Endothelial cell of umbilical vein (primary cell): Measurements from ENCODE around the gene USP12. TPM values are rescaled to one million over a fixed set of nuclear protein-coding genes. Genes with fewer than 3 reads are reported as not detected.

ENCODE experiments used
- BruUV-seq: library from RNA; stranded (reverse); fragments of 400-500 nt; replicated peaks from 2 replicates; lab custom pipeline; 2021; lab: Mats Ljungman, UMichigan
- CTCF ChIA-PET: fragments of 300-600, 350-600 bp; sonication (Branson Sonifier 250); formaldehyde crosslinking; loops from one replicate; lab custom pipeline; 2021; ENCODE audit warnings: antibody characterized with exemption, inconsistent platforms; lab: Charles Lee
- POLR2A ChIA-PET: fragments of 300-600, 350-600 bp; sonication (Branson Sonifier 250); formaldehyde crosslinking; loops from one replicate; lab custom pipeline; 2021; ENCODE audit warnings: antibody characterized with exemption, inconsistent platforms; lab: Charles Lee
- DNase-seq: peaks from one replicate; pipeline ENCODE4 v3.0.0-alpha.2; 2011; ENCODE audit warnings: low read depth, low spot score
- FAIRE-seq: peaks from 2 replicates; lab custom pipeline; 2011; peaks lifted over from hg19 to GRCh38; lab: Jason Lieb, UNC
- H2AFZ ChIP-seq: 2 replicates; pipeline ENCODE4 v1.6.0; 2012; ENCODE audit warnings: low read depth, low read length, control low read depth, inconsistent platforms
- H3K27ac ChIP-seq: 2 replicates; pipeline ENCODE4 v1.5.1; 2011; ENCODE audit warnings: low read depth, mild to moderate bottlenecking, control low read depth, low read length, moderate library complexity; ENCODE audit not compliant: insufficient read depth
- H3K27me3 ChIP-seq, 2 experiments: 2 replicates each; pipeline versions ENCODE4 v1.6.0 to v1.6.1; 2011; ENCODE audit warnings: low read length in 2 of 2, mixed read lengths in 1 of 2; ENCODE audit not compliant: control insufficient read depth in 2 of 2, insufficient read depth in 2 of 2
- H3K36me3 ChIP-seq, 2 experiments: 2 replicates in 1 of 2; 3 replicates in 1 of 2; pipeline ENCODE4 v1.5.1; 2011; ENCODE audit warnings: low read length in 2 of 2, mild to moderate bottlenecking in 1 of 2, moderate library complexity in 1 of 2; ENCODE audit not compliant: control insufficient read depth in 2 of 2, insufficient read depth in 2 of 2; ENCODE audit errors: extremely low read depth in 1 of 2
- H3K4me1 ChIP-seq: 3 replicates; pipeline ENCODE4 v1.5.1; 2011; ENCODE audit warnings: mild to moderate bottlenecking, low read length; ENCODE audit not compliant: control insufficient read depth, insufficient read depth; ENCODE audit errors: extremely low read depth
- H3K4me2 ChIP-seq: 2 replicates; pipeline ENCODE4 v1.6.1; 2011; ENCODE audit warnings: low read length, control low read depth, mixed read lengths; ENCODE audit not compliant: insufficient read depth
- H3K4me3 ChIP-seq, 3 experiments: fragments of 200-600 bp in 1 of 3; sonication (generic), shearing (Covaris generic) in 1 of 3; replicated peaks in 1 of 3; 2 replicates each; pipeline ENCODE4 v1.5.1; 2011 to 2016; ENCODE audit warnings: control low read depth in 3 of 3, low read length in 3 of 3, mild to moderate bottlenecking in 2 of 3, inconsistent platforms in 1 of 3, low read depth in 1 of 3, moderate library complexity in 1 of 3; ENCODE audit not compliant: insufficient read depth in 1 of 3
- H3K79me2 ChIP-seq: 2 replicates; pipeline ENCODE4 v1.6.0; 2012; ENCODE audit warnings: low read length, inconsistent platforms; ENCODE audit not compliant: control insufficient read depth, insufficient read depth
- H3K9ac ChIP-seq: replicated peaks from 2 replicates; pipeline ENCODE3; 2011; ENCODE audit warnings: low read length, control low read depth; ENCODE audit not compliant: insufficient read depth; ENCODE audit errors: extremely low read depth
- H3K9me1 ChIP-seq: replicated peaks from 3 replicates; pipeline ENCODE4 v1.6.0; 2011; ENCODE audit warnings: mild to moderate bottlenecking, low read length; ENCODE audit not compliant: control insufficient read depth, insufficient read depth; ENCODE audit errors: extremely low read depth
- H3K9me3 ChIP-seq: replicated peaks from 2 replicates; pipeline ENCODE4 v1.5.1; 2012; ENCODE audit warnings: low read length, inconsistent platforms; ENCODE audit not compliant: control insufficient read depth, insufficient read depth
- H4K20me1 ChIP-seq: replicated peaks from 2 replicates; pipeline ENCODE3; 2011; ENCODE audit warnings: mild to moderate bottlenecking, low read length; ENCODE audit not compliant: control insufficient read depth, insufficient read depth; ENCODE audit errors: extremely low read depth
- CTCF ChIP-seq, 2 donors: IDR thresholded peaks; 1 replicate in 1 of 2; 2 replicates in 1 of 2; pipeline ENCODE4 v1.5.1; 2011; ENCODE audit warnings: low read length in 2 of 2, mild to moderate bottlenecking in 2 of 2, moderate library complexity in 2 of 2, control low read depth in 1 of 2, inconsistent platforms in 1 of 2, low read depth in 1 of 2; ENCODE audit not compliant: insufficient read depth in 1 of 2; ENCODE audit errors: extremely low read depth in 1 of 2
- EZH2 ChIP-seq: IDR thresholded peaks from 2 replicates; pipeline ENCODE4 v1.6.1; 2012; ENCODE audit warnings: borderline replicate concordance, low read depth, mild to moderate bottlenecking, moderate library complexity, low read length, inconsistent platforms; ENCODE audit not compliant: severe bottlenecking
- FOS ChIP-seq: IDR thresholded peaks from 2 replicates; pipeline ENCODE4 v1.6.1; 2011; ENCODE audit warnings: mild to moderate bottlenecking, low read length, moderate library complexity, borderline replicate concordance; ENCODE audit not compliant: insufficient read depth
- GATA2 ChIP-seq: IDR thresholded peaks from 2 replicates; pipeline ENCODE4 v1.7.0; 2011; ENCODE audit warnings: low read depth, mild to moderate bottlenecking, moderate library complexity, mixed read lengths, low read length; ENCODE audit not compliant: insufficient read length, insufficient read depth
- JUN ChIP-seq: IDR thresholded peaks from 2 replicates; pipeline ENCODE4 v1.6.1; 2011; ENCODE audit warnings: borderline replicate concordance, low read depth; ENCODE audit not compliant: insufficient read length, insufficient read depth
- MAX ChIP-seq: IDR thresholded peaks from 2 replicates; pipeline ENCODE4 v1.6.1; 2011; ENCODE audit not compliant: insufficient read depth, insufficient read length
- MYC ChIP-seq: IDR thresholded peaks from one replicate; pipeline ENCODE4 v1.6.1; 2011; ENCODE audit warnings: mild to moderate bottlenecking, low read depth, low read length
- POLR2A ChIP-seq: IDR thresholded peaks from 2 replicates; pipeline ENCODE4 v1.6.1; 2012; ENCODE audit warnings: low read depth, mild to moderate bottlenecking, control low read depth, low read length
- POLR2AphosphoS5 ChIP-seq: IDR thresholded peaks from 2 replicates; pipeline ENCODE4 v1.6.1; 2012; ENCODE audit warnings: low read depth, mild to moderate bottlenecking, control low read depth, low read length, moderate library complexity; ENCODE audit not compliant: insufficient read depth
- dilution Hi-C: fragments of 300-500 bp; cut with MboI; formaldehyde crosslinking; loops from one replicate; pipeline ENCODE4 v1.15.0; 2019; ENCODE audit warnings: low sequenced_read_pairs; ENCODE audit not compliant: extremely low pct_ligation_motif_present
- intact Hi-C: fragments of 100-400 bp; cut with micrococcal nuclease; formaldehyde crosslinking; loops from one replicate; pipeline ENCODE4 v1.10.0; 2022
- polyA plus RNA-seq, 4 experiments: library from polyadenylated mRNA; depleted of rRNA in 3 of 4; stranded (reverse) in 3 of 4; unstranded in 1 of 4; fragments of >200 nt; gene quantifications; 2 replicates each; pipeline versions ENCODE4 v1.2.1 to v1.2.3, GENCODE V29; 2011 to 2012; ENCODE audit warnings: missing spikeins in 1 of 4
- total RNA-seq: library from RNA; stranded (reverse); gene quantifications from 2 replicates; pipeline ENCODE4 v1.2.3, GENCODE V29; 2021

USP12 gene
- total and polyA plus RNA-seq, 2 donors (not counting 3 experiments of a cell fraction or from before 2014, with no cell fraction given) = 6.2 to 33.4 TPM

GRCh38 chr13:27088619-27089018, 83.0 kb downstream of the USP12 start:
- TF ChIP-seq JUN (no peak), CTCF (IDR thresholded peaks at IDR 0.05; ENCODE audit: extremely low read depth in 1 of 2, insufficient read depth in 1 of 2, low read depth in 1 of 2, low read length in 2 of 2) (no peak), POLR2A (no peak), EZH2 (no peak), FOS (no peak), MYC (no peak), MAX (no peak), POLR2AphosphoS5 (no peak), GATA2 (no peak)

More at GRCh38 chr13:27088619-27089018, 83.0 kb downstream of the USP12 start:
- Histone ChIP-seq H3K79me2 (peaks cover 20% of the 10 kb centered on the region), H3K36me3 (peaks cover 3 to 4% of the 10 kb centered on the region in 2 experiments), H2AFZ (no peak overlapping the region), H3K4me3 (no peak overlapping the region), H3K4me1 (no peaks in the 10 kb centered on the region), H3K9ac (no peak overlapping the region), H3K9me1 (no peaks in the 10 kb centered on the region), H4K20me1 (no peaks in the 10 kb centered on the region), H3K27ac (no peak overlapping the region), H3K9me3 (no peaks in the 10 kb centered on the region), H3K4me2 (no peak overlapping the region), H3K27me3 (no peaks in the 10 kb centered on the region)
- CTCF ChIA-PET = no interaction called here
- BruUV-seq = no TSS peak
- DNase-seq (no peak), FAIRE-seq (no peak)
- intact Hi-C loops (no loop called here), dilution Hi-C loops (no loop called here)
- POLR2A ChIA-PET = no interaction called here
